ENCODE data around the gene MPV17L2. TPM values are rescaled to one million over a fixed set of nuclear protein-coding genes. Genes with fewer than 3 reads are reported as not detected.

MPV17L2 gene
- total and polyA plus RNA-seq, 2 donors (not counting 1 experiment from before 2014, with no cell fraction given) = 8.6 to 23.0 TPM

DNA sequence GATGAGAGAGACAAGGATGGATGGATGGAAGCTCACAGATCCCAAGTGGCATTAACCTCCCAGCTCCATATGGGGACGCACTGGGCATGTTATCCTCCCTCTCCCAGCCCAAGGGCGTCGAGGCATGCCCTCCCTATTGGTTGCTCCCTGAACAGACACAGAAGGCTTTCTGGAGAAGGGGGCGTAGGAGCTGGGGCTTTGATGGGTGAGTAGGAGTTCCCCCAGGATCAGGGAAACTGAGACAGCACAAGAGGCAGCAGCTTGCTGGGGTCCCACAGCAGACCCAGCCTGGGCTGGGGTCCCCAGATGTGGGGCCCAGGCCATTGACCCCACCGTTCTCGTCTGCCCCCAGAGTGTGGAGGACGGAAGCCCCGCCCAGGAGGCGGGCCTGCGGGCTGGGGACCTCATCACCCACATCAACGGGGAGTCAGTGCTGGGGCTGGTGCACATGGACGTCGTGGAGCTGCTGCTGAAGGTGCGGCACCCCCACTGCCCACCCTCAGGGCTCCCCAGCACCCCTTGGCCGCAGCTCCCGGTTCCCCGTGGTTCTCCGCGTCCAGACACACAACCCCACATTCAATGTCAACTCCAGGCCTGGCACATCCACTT, 47.5 kb upstream of the MPV17L2 start:
- no peak for TF ChIP-seq EZH2 (IDR thresholded peaks at IDR 0.05; ENCODE audit: borderline replicate concordance, insufficient read depth, low read depth, low read length, poor library complexity, severe bottlenecking)
- TF ChIP-seq, protein P1, sequence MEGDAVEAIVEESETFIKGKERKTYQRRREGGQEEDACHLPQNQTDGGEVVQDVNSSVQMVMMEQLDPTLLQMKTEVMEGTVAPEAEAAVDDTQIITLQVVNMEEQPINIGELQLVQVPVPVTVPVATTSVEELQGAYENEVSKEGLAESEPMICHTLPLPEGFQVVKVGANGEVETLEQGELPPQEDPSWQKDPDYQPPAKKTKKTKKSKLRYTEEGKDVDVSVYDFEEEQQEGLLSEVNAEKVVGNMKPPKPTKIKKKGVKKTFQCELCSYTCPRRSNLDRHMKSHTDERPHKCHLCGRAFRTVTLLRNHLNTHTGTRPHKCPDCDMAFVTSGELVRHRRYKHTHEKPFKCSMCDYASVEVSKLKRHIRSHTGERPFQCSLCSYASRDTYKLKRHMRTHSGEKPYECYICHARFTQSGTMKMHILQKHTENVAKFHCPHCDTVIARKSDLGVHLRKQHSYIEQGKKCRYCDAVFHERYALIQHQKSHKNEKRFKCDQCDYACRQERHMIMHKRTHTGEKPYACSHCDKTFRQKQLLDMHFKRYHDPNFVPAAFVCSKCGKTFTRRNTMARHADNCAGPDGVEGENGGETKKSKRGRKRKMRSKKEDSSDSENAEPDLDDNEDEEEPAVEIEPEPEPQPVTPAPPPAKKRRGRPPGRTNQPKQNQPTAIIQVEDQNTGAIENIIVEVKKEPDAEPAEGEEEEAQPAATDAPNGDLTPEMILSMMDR (IDR thresholded peaks at IDR 0.05) = no peak
- POLR2A ChIA-PET = interaction anchor here (0.6 kb wide), 2 partner anchors 20 to 369 kb away, joined by 3 to 5 read pairs; no protein-coding TSS in a partner anchor

GRCh38 chr19:18147396-18147795, 45.6 kb upstream of the MPV17L2 start:
- ATAC-seq (ENCODE audit: low read depth) = no peak
- H3K9ac ChIP-seq (ENCODE audit: low read length) = no peak overlapping the region
- Mint-ChIP-seq H3K9me3 (ENCODE audit: insufficient read depth) (no peaks in the 10 kb centered on the region), H3K4me1 (peaks cover 7% of the 10 kb centered on the region), H3K4me3 (no peak overlapping the region), H3K27me3 (no peaks in the 10 kb centered on the region), H3K27ac (no peak overlapping the region)
- no peak overlapping the region for H3K4me2 ChIP-seq (replicated peaks; ENCODE audit: low read depth, low read length, poor library complexity, severe bottlenecking)
- no peaks in the 10 kb centered on the region for H3K79me2 ChIP-seq (ENCODE audit: control insufficient read depth, insufficient read depth, low read length)
- WGBS (ENCODE audit: insufficient coverage) = 98% methylated on average over 4 of the region's 13 CpGs
- no peak overlapping the region for H3K4me3 ChIP-seq (ENCODE audit: control extremely low read depth in 1 of 5, extremely low read depth in 1 of 5, insufficient read depth in 1 of 5, low read depth in 2 of 5, low read length in 4 of 5)
- DNase-seq = no peak
- no peak overlapping the region for H2AFZ ChIP-seq (ENCODE audit: insufficient read depth, low read depth, low read length, poor library complexity, severe bottlenecking)
- no peaks in the 10 kb centered on the region for H3K9me3 ChIP-seq (ENCODE audit: control extremely low read depth in 1 of 3, control insufficient read depth in 2 of 3, insufficient read depth in 1 of 3, low read length in 2 of 3)
- TF ChIP-seq, protein P1 (IDR thresholded peaks at IDR 0.05) = no peak
- TF ChIP-seq EZH2 (IDR thresholded peaks at IDR 0.05; ENCODE audit: borderline replicate concordance, insufficient read depth, low read depth, low read length, poor library complexity, severe bottlenecking) = no peak
- no peaks in the 10 kb centered on the region for H3K27me3 ChIP-seq (replicated peaks in 1 of 4; ENCODE audit: control extremely low read depth in 1 of 4, control insufficient read depth in 3 of 4, insufficient read depth in 4 of 4, low read length in 3 of 4)
- POLR2A ChIA-PET = interaction anchor here (0.6 kb wide), 1 partner anchor 156 kb away, joined by 4 read pairs; no protein-coding TSS in a partner anchor
- intact Hi-C loops (cut with micrococcal nuclease) = no loop called here
- peaks cover 24% of the 10 kb centered on the region for H4K20me1 ChIP-seq (ENCODE audit: control insufficient read depth, insufficient read depth, low read length, poor library complexity, severe bottlenecking)
- no peak overlapping the region for H3K27ac ChIP-seq (ENCODE audit: low read length in 2 of 2)
- CTCF ChIA-PET = no interaction called here
- H3K36me3 ChIP-seq (replicated peaks in 1 of 2; ENCODE audit: control extremely low read depth in 1 of 2, control insufficient read depth in 1 of 2, extremely low read depth in 1 of 2, insufficient read depth in 2 of 2, low read length in 1 of 2) = peaks cover 3 to 63% of the 10 kb centered on the region in 2 experiments
- peaks cover 5 to 11% of the 10 kb centered on the region in 2 donors for H3K4me1 ChIP-seq (ENCODE audit: control insufficient read depth in 2 of 2, insufficient read depth in 2 of 2, low read length in 2 of 2)

More for the DNA sequence above, 47.5 kb upstream of the MPV17L2 start:
- H3K27ac ChIP-seq (ENCODE audit: low read length in 2 of 2) = no peak overlapping the region
- intact Hi-C loops (cut with micrococcal nuclease) = no loop called here
- no peak overlapping the region for H2AFZ ChIP-seq (ENCODE audit: insufficient read depth, low read depth, low read length, poor library complexity, severe bottlenecking)
- H3K9ac ChIP-seq (ENCODE audit: low read length) = no peak overlapping the region
- peaks cover 24% of the 10 kb centered on the region for H4K20me1 ChIP-seq (ENCODE audit: control insufficient read depth, insufficient read depth, low read length, poor library complexity, severe bottlenecking)
- H3K4me3 ChIP-seq (ENCODE audit: control extremely low read depth in 1 of 5, extremely low read depth in 1 of 5, insufficient read depth in 1 of 5, low read depth in 2 of 5, low read length in 4 of 5) = no peak overlapping the region
- ATAC-seq (ENCODE audit: low read depth) (no peak), DNase-seq (no peak)
- no peaks in the 10 kb centered on the region for H3K9me3 ChIP-seq (ENCODE audit: control extremely low read depth in 1 of 3, control insufficient read depth in 2 of 3, insufficient read depth in 1 of 3, low read length in 2 of 3)
- no peaks in the 10 kb centered on the region for H3K27me3 ChIP-seq (replicated peaks in 1 of 4; ENCODE audit: control extremely low read depth in 1 of 4, control insufficient read depth in 3 of 4, insufficient read depth in 4 of 4, low read length in 3 of 4)
- CTCF ChIA-PET = interaction anchor here (2.1 kb wide), 1 partner anchor 16 kb away, joined by 6 read pairs; no protein-coding TSS in a partner anchor
- H3K36me3 ChIP-seq (replicated peaks in 1 of 2; ENCODE audit: control extremely low read depth in 1 of 2, control insufficient read depth in 1 of 2, extremely low read depth in 1 of 2, insufficient read depth in 2 of 2, low read length in 1 of 2) = peaks cover 5 to 78% of the 10 kb centered on the region in 2 experiments
- H3K79me2 ChIP-seq (ENCODE audit: control insufficient read depth, insufficient read depth, low read length) = no peaks in the 10 kb centered on the region
- 97% methylated on average over 17 of the region's 19 CpGs for WGBS (ENCODE audit: insufficient coverage)
- H3K27ac Mint-ChIP-seq = no peak overlapping the region
- no peaks in the 10 kb centered on the region for H3K4me1 Mint-ChIP-seq
- H3K4me3 Mint-ChIP-seq = no peak overlapping the region
- no peaks in the 10 kb centered on the region for H3K27me3 Mint-ChIP-seq
- H3K4me2 ChIP-seq (replicated peaks; ENCODE audit: low read depth, low read length, poor library complexity, severe bottlenecking) = no peak overlapping the region
- H3K9me3 Mint-ChIP-seq (ENCODE audit: insufficient read depth) = no peaks in the 10 kb centered on the region
- no peaks in the 10 kb centered on the region for H3K4me1 ChIP-seq (ENCODE audit: control insufficient read depth in 2 of 2, insufficient read depth in 2 of 2, low read length in 2 of 2)
